GM18519 (cell line): ENCODE results near the gene CARD6.
"Not testable (repeated sequence)": the region's sequence is repeated elsewhere in the genome, so short reads cannot be mapped to it uniquely, and the experiment has no call there.

Source experiments
- ATAC-seq: cut with Tn5 transposase; IDR thresholded peaks from one replicate; pipeline ENCODE4 v1.9.1; 2021; ENCODE audit warnings: mild to moderate bottlenecking, moderate library complexity; ENCODE audit not compliant: unreplicated experiment, low FRiP score

Gene CARD6

GRCh38 chr5:40841068-40841805 is at the start of gene CARD6:
Gene CARD6 (plus strand): TSS chr5:40841367. CDS start chr5:40841383, 16 bp downstream.
- no peak for ATAC-seq

- no peak for ATAC-seq
These were observed 49.4 kb upstream of the CARD6 start for GRCh38 chr5:40791715-40792139.

GRCh38 chr5:40792691-40793090 is 48.5 kb upstream of the CARD6 start:
- ATAC-seq: not testable (repeated sequence)

- not testable (repeated sequence) for ATAC-seq
These were observed 46.8 kb upstream of the CARD6 start for GRCh38 chr5:40794340-40794739.

GRCh38 chr5:40794877-40795276 is 46.3 kb upstream of the CARD6 start:
- ATAC-seq: not testable (repeated sequence)

- no peak for ATAC-seq
These were observed 44.7 kb upstream of the CARD6 start for GRCh38 chr5:40796487-40796889.

GRCh38 chr5:40797273-40798011 is 43.7 kb upstream of the CARD6 start:
- ATAC-seq: peak; percentile 23

GRCh38 chr5:40798012-40798800 is 43.0 kb upstream of the CARD6 start, which contains the start of gene PRKAA1:
Gene PRKAA1 (minus strand): TSS chr5:40798374. CDS start chr5:40798189, 185 bp downstream.
- ATAC-seq: peak; percentile 95

GRCh38 chr5:40798801-40799210 is 42.4 kb upstream of the CARD6 start:
- no peak for ATAC-seq

- no peak for ATAC-seq
These were observed 41.9 kb upstream of the CARD6 start for GRCh38 chr5:40799258-40799657.

GRCh38 chr5:40801771-40802562 is 39.2 kb upstream of the CARD6 start:
- no peak for ATAC-seq

GRCh38 chr5:40812125-40812524 is 29.0 kb upstream of the CARD6 start:
- ATAC-seq: no peak

GRCh38 chr5:40813698-40814281 is 27.4 kb upstream of the CARD6 start:
- ATAC-seq: no peak

GRCh38 chr5:40823459-40823858 is 17.7 kb upstream of the CARD6 start:
- no peak for ATAC-seq

GRCh38 chr5:40825461-40826043 is 15.6 kb upstream of the CARD6 start:
- peak; percentile 34 for ATAC-seq

- no peak for ATAC-seq
These were observed 14.5 kb upstream of the CARD6 start for GRCh38 chr5:40826489-40827187.

- no peak for ATAC-seq
These were observed 13.8 kb upstream of the CARD6 start for GRCh38 chr5:40827188-40827977.

GRCh38 chr5:40828021-40828631 is 13.0 kb upstream of the CARD6 start:
- no peak for ATAC-seq
